ENCODE data around the gene CHST15.

The CHST15 gene

DNA sequence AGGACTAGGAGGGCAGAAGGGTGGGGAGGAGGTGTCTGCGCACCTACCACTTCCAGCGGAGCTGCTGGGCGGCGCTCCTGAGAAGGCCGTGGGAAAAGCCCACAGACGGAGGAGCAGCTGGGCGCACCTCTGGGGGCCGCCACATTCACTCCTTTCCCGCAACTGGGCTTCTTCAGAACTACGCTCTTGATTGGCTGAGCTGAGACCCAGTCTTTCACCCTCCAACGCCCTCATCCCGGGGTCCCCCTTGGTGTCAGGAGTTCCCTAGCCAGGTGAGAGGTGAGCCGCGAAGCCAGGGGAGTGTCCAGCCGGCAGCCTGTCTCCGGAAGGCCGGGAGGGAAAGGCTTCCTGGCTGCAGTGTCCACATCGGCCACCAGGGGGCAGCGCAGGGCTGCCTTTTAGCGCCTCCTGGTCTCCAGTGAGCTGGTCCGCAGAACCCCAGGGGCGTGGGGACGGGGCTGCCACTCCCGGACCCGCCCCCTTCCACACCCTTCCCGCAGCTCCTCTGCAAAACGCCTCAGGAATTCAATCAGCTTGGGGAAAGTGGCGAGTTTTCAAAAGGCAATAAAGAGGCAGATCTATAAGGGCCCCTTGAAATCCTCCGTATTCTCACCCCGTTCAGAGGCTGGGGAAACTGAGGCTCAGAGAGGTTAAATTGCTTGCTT lies 98.8 kb downstream of the CHST15 start:
- peak; percentile 55 for FAIRE-seq

GRCh38 chr10:123993534-123994416 lies 99.6 kb downstream of the CHST15 start:
- FAIRE-seq, result no peak

GRCh38 chr10:123991611-123992570 lies 101.5 kb downstream of the CHST15 start:
- FAIRE-seq, result no peak

DNA sequence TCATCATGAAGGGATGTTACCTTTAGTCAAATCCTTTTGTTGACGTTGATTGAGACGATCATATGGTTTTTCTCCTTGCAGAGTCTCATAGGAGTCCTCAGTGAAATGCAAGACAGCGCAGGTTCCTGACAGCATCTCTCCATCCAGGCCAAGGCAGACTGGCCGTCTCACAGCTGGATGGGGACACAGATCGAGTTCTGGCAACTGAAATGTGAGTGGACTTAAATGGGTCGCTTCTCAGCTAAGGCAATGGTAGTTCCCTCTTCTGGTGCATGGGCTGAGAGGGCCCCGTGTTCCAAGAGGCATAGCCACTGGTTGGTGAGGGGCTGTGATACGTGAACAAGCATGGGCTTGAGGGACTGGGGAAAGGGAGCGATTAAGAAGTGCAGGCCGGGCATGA lies 102.5 kb downstream of the CHST15 start:
- no peak for FAIRE-seq

- FAIRE-seq, result no peak
Measured at GRCh38 chr10:123988694-123989093, 104.7 kb downstream of the CHST15 start.

GRCh38 chr10:123986736-123987135 lies 106.7 kb downstream of the CHST15 start:
- peak; percentile 76 for FAIRE-seq

DNA sequence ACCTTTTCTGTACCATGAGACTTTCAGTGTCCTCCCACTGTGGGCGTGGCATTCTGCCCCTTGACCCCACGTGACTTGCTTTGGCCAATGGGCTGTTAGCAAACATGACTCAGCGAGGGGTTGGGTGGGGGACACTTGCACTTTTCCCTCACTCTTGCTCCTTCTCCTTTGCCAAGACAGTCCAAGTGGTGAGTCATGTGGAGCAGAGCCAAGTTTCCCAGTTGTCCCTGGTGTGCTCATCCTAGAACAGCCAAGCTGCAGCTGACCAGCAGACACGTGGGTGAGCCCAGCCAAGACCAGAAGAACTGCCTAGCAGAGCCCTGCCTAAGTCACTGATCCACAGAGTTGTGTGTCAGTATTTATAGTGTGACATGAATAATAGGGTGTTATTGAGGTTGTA lies 119.0 kb downstream of the CHST15 start:
- no peak for FAIRE-seq

GRCh38 chr10:123972481-123973401 lies 120.7 kb downstream of the CHST15 start:
- no peak for FAIRE-seq

GRCh38 chr10:123970927-123971286 lies 122.5 kb downstream of the CHST15 start:
- no peak for FAIRE-seq

DNA sequence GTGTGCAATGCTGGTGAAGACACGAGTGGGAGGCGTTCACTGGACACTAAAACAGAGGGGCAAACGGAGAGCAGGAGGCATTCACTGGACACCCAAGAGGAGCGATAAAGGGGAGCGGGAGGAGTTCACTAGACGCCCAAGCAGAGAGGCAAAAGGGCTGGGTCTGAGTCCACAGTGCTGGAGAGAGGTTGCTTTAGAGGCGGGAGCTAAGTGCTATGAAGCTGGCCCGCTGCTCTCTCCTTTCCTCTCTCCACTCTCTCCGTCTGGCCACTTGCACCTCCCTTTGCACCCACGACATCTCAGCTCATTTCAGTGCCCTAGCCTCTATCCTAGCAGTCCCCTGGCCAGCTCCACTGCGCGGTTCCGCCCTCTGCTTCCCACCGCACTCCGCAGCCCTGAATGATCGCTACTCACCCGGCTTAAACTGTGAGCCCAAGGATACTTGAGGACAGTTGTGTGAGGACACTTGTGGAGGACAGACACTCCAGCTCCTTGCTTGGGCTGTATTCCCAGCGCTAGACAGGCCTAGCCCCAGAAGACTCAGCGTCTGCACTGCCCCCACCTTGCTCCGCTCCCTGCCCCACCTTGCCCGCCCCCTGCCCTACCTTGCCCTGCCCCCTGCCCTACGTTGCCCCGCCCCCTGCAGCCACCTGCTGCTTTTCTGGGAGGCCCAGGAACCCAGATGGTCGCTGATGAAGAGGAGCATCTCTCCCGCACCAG lies 123.0 kb downstream of the CHST15 start:
- FAIRE-seq, result no peak

GRCh38 chr10:123967626-123968243 lies 125.7 kb downstream of the CHST15 start:
- FAIRE-seq, result no peak

DNA sequence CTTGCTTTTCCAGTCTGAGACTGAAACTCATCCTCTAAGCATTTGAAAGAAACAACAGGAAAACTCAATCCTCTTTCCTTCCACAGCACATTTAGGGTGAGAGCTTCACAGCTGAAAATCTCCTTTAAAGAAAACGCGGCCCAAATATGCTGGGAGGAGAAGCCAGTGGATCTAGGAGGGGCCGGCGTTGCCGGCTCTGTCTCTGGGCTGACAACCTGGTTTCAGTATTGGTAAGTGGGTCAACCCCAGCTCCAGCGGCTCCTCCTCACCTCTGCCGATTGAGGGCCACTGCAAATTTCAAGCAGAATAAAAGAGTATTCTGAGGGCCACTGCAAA lies 126.5 kb downstream of the CHST15 start:
- no peak for FAIRE-seq

GRCh38 chr10:123965973-123966895 lies 127.2 kb downstream of the CHST15 start:
- FAIRE-seq, result no peak

GRCh38 chr10:123964953-123965352 lies 128.4 kb downstream of the CHST15 start:
- no peak for FAIRE-seq

- no peak for FAIRE-seq
Measured at GRCh38 chr10:123962756-123963530, 130.5 kb downstream of the CHST15 start.

DNA sequence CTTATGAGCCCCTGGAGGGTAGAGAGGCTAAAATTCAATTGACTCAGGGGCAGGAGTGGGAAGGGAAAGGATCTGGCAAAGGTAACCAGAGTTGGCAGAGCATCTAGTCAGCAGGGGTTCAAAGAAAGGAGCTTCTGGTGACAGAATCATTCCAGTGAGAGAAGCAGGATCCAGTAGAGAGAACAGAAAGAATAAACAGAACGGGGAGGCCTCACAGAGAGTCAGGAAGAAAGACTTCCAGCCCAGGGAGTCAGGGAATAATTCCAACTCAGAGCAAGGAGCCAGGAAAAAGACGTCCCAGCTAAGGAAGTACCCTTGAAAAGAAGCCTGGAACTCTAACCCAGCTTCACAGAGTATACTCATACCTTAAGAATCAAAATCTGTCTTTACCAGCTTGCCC lies 135.2 kb downstream of the CHST15 start:
- FAIRE-seq, result no peak
